ENCODE measurements around the gene ROBO4.

The ROBO4 gene

DNA sequence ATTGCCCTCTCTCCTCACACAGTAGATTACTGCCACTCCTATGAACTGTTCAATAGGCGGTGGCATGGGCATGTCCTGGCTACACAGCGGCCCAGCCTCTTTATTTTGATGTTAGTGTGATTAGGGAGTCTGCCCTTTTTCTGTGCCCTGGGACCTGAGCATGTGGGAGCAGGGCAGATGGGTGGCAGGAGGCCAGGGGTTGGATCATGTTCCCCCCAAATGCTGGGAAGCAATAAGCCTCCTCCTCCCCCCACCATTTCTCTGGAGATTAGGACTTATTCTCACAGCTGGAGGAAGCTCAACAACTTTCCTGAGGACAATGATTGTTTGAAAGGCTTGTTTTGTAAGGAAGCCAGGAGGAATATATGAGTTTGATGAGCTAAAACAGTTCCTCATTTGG lies 22.2 kb upstream of the ROBO4 start:
- DNase-seq (ENCODE audit: low read depth in 1 of 2, low spot score in 1 of 2) = no peak

DNA sequence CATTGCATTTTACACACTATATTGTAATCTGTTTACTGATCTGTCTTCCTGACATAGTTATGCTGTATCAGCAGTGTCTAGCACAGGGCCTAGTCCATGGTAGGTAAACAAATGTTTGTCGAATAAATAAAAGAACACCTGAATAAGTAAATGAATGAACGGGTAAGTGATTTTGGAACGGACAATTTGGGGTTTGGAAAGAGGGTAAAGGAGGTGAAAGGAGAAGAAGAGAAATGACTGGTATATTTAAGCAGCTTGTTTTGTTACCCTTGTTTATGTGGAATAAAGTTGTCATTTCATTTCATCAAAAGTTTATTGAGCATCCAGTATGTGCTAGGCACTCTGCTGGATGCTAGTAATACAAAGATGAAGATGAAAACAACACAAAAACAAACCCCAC lies 21.3 kb upstream of the ROBO4 start, which contains the start of gene HEPN1:
TSS of gene HEPN1 (plus strand) at position 301 of the 400 bp plus-strand sequence.
- DNase-seq (ENCODE audit: low read depth in 1 of 2, low spot score in 1 of 2) = no peak

- DNase-seq (ENCODE audit: low read depth in 1 of 2, low spot score in 1 of 2) = no peak
Measured at GRCh38 chr11:124917115-124917637, 19.5 kb upstream of the ROBO4 start.

GRCh38 chr11:124916370-124916710 lies 18.7 kb upstream of the ROBO4 start:
- DNase-seq (ENCODE audit: low read depth in 1 of 2, low spot score in 1 of 2) = no peak

DNA sequence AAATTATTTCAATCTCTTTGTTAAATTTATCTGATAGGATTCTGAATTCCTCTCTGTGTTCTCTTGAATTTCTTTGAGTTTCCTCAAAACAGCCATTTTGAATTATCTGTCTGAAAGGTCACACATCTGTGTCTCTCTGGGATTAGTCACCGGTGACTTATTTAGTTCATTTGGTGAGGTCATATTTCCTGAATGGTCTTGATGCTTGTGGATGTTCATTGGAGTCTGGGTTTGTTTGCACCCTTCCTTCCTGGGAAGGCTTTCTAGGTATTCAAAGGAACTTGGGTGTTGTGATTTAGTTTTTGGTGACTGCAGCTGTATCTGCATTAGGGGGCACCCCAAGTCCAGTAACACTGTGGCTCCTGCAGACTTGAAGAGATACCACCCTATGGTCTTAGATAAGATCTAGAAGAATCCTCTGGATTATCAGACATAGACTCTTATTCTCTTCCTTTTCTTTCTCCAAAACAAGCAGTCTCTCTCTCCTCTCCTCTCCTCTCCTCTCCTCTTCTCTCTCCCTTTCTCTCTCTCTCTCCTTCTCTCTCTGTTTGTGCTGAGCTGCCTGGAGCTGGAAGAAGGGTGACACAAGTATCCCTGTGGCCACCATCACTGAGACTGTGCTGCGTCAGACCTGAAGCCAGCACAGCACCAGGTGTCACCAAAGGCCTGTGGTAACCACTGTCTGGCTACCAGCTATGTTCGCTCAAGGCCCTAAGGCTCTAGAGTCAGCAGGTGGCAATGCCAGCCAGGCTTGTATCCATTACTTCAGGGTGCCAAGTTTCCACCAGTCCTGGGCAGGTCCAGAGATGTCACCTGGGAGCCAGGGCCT lies 18.1 kb upstream of the ROBO4 start:
- DNase-seq (ENCODE audit: low read depth in 1 of 2, low spot score in 1 of 2) = no peak

DNA sequence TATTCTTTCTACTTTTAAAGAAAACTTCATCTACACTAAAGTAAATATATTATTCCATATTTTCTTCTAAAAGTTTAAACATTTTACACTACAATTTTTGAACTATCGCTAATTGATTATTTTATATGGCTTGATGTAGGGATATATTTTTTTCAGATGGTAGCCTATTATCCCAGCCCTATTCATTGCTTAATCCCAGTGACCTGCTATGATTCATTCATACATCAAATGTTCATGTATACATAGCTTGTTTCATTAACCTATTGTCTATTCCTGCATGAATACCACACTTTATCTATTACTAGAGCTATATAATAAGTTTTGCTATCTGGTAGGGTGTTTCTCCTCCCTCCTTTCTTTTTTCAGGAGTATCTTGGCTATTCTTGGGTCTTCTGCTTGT lies 5.0 kb upstream of the ROBO4 start:
- no peak for DNase-seq (ENCODE audit: low read depth in 1 of 2, low spot score in 1 of 2)

DNA sequence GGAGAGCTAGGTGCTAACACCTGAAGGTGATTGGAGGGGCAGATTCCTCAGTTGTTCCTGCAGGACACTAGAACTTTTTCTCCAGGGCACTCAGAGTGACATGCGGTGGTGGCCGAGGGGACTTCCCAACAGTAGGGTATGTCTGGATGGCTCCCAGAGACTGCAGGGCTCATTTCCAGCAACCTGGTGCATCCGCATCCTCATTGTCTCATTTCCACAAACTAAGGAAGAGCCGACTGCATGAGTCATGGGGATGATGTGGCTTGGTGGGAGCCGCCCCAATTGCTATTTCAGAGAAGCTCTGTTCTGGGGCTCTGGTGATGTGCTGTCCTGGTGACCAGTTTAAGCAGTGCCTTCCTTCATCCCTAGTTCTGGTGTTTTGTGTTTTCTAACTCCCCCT lies 2.8 kb upstream of the ROBO4 start:
- DNase-seq (ENCODE audit: low read depth in 1 of 2, low spot score in 1 of 2) = no peak

GRCh38 chr11:124899383-124900145 lies 1.9 kb upstream of the ROBO4 start:
- no peak for DNase-seq (ENCODE audit: low read depth in 1 of 2, low spot score in 1 of 2)

DNA sequence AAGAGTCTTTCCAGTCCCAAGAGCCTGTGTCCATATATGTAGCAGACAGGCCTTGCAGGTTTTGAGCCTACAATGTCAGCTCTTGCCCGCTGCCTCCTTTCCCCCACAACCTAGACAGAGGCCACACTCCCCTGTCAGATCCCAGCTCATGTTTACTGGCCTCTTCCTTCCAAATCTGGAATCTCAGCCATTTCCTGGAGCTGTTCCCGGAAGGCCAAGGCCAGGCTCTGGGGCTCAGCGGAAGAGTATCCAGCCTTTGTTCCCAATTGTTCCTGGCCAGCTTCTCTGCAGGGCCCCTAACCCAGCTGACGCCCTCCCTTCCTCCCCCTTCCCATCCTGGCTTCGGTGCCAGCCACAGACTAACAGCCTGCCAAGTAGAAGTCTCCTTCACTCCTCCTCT lies 1.0 kb upstream of the ROBO4 start:
- DNase-seq (ENCODE audit: low read depth in 1 of 2, low spot score in 1 of 2) = no peak

DNA sequence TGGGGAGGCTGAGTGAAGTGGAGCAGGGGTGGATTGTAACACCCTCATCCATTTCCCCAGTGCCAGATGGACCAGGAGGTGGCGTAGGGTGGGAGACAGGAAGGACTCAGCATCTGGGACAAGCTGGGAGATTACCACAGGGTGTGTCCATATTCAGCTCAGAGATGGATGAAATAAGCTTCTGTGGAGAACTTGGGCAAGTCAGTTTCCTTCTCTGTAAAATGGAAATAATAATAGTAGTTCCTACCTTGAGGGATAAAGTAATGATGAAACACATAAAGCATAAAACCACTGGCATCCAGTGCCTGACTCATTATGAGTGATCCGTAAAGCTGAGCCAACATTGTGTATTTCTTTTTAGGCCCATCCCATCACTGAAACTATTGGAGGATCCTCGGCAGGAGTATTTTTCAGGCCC lies 607 bp upstream of the ROBO4 start:
- DNase-seq (ENCODE audit: low read depth in 1 of 2, low spot score in 1 of 2) = no peak

DNA sequence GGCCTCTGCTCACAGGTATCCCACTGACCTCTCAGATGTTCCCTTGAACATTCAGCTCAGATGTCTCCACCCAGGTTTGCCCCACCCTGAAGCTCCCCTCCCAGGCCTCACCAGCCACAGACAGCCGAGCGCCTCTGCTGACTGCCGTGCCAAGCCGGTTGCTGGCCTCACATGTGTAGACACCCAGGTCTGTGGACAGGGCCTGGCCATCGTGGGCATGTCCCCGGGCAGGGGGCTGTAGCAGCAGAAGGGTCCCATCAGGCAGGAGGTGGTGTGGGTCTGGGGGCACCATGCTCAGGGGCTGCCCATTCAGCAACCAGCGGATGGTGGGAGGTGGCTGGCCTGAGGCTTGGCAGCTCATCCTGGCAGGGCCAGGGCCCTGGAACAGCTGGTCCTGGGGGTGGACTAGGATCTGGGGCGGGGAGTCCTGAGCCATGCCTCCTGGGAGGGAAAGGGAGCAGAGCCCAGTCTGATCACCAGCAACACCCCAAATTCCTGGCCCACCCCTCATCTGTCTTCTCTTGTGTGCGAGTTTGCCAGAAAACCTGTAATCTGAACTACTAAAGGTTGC lies 759 bp downstream of the ROBO4 start:
- DNase-seq (ENCODE audit: low read depth in 1 of 2, low spot score in 1 of 2) = no peak

DNA sequence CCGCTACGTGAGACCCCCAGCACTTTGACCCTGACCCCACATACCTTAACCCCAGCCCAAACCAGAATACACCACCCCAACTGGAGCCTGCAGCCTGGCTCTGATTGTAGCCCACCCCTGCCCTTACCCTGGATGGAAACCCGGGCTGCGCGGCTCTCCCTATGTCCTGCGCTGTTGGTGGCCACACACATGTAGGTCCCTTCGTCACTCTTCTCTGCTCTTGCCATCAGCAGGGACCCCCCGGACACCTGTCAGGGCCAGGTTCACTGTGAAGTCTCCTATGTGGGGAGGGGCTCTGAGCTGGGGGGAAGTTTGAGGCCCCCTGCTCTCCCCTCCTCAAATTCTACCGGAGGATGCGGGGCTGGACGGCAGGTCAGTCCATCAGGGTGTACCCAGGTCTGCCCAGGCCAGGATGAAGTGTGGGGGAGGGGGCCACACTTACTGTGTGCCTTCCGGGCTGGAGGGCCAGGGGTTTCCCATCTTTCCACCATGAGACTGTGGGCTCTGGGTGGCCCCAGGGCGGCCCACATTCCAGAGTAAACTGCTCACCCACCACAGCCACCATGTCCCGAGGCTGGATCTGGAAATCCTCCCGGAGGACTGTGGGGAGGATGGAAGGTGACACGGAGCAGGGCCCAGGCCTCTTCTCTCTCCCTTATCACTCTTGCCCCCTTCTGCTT lies 1.5 kb downstream of the ROBO4 start:
- no peak for DNase-seq (ENCODE audit: low read depth in 1 of 2, low spot score in 1 of 2)

DNA sequence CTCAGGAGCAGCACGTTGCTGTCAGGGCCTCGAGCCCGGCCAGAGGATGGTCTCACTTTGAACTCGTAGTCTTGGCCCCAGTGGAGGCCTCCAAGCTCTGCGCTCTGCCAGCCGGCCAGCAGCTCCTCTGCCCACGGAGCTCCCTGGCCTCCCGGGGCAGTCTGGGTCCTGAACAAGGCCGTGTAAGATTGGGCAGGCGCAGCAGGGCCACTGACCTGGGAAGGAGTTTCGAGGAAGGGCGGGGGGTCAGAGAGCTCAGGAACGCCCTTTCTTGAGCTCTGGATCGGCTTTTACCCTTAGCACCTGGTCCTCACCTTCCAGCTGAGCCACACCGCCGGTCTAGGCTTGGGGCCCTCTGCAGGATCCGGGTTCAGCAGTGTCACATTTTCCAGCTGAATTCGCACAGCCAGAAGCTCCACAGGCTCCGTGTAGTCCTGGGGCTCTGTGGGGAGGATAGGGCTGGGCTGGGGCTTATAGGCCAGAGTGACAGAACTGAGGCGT lies 2.1 kb downstream of the ROBO4 start:
- no peak for DNase-seq (ENCODE audit: low read depth in 1 of 2, low spot score in 1 of 2)

- DNase-seq (ENCODE audit: low read depth in 1 of 2, low spot score in 1 of 2) = no peak
Measured at GRCh38 chr11:124894606-124895430, 2.8 kb downstream of the ROBO4 start.

GRCh38 chr11:124893781-124894401 lies 3.8 kb downstream of the ROBO4 start:
- DNase-seq (ENCODE audit: low read depth in 1 of 2, low spot score in 1 of 2) = no peak

DNA sequence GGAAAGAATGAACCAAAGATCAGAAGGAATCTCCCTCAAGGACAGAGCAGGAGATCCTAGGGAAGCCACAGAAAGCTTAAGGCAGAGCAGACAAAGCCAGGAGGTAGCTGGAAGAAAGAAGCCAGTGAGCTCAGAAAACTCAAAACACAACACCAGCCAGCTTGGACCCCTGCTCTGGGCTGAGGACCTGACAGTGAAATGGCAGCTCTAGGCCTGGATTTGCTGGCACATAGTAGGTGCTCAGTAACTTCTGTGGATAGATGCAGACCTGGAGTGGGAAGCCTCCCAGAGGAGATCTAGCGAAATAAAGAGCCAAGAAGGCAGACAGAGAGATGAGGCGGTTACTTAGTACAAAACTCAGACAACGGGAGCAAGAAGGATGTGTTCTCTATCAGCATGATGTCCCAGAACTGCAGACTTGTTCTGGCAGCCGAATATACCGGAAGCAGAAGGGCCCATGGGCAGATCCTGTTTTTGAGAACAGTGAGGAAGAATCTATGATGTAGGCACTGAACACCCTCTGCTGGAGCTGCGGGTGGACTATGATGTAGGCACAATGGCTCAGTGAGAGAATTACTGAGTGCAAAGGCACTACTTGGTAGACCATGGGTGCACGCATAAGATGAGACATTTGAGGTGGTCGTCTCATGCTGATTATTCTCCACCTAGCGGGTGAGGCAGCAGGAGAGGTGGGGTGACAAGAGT lies 4.8 kb downstream of the ROBO4 start:
- DNase-seq (ENCODE audit: low read depth in 1 of 2, low spot score in 1 of 2) = no peak

- DNase-seq (ENCODE audit: low read depth in 1 of 2, low spot score in 1 of 2) = no peak
Measured at GRCh38 chr11:124892146-124892545, 5.5 kb downstream of the ROBO4 start.

- no peak for DNase-seq (ENCODE audit: low read depth in 1 of 2, low spot score in 1 of 2)
Measured at GRCh38 chr11:124891373-124891861, 6.2 kb downstream of the ROBO4 start.

All from activated CD4-positive, alpha-beta T cell treated with anti-CD3 and anti-CD28 coated beads, Interleukin-2, amount 50 U/mL, for 24 hours (primary cell).